Kidney (tissue), 14 donors: Measurements from ENCODE around the gene ABCA4. TPM values are rescaled to one million over a fixed set of nuclear protein-coding genes. Genes with fewer than 3 reads are reported as not detected.

ENCODE experiments used
- DNase-seq, 5 donors: peaks; one replicate each; pipeline ENCODE4 v3.0.0-alpha.2; 2013 to 2020
- FAIRE-seq: peaks from 2 replicates; lab custom pipeline; 2012; peaks lifted over from hg19 to GRCh38; lab: Jason Lieb, UNC
- H3K27ac ChIP-seq, 2 donors: one replicate each; pipeline ENCODE4 v1.7.0; 2013; ENCODE audit warnings: low read depth in 2 of 2, low read length in 2 of 2, inconsistent platforms in 1 of 2
- H3K27me3 ChIP-seq: one replicate; pipeline ENCODE4 v1.7.1; 2013; ENCODE audit warnings: low read length, inconsistent platforms; ENCODE audit not compliant: control insufficient read depth, insufficient read depth
- H3K36me3 ChIP-seq, 3 donors: one replicate each; pipeline versions ENCODE4 v1.7.0 to v1.7.1; 2013; ENCODE audit warnings: low read length in 3 of 3, control low read depth in 1 of 3, inconsistent platforms in 1 of 3; ENCODE audit not compliant: insufficient read depth in 3 of 3, control insufficient read depth in 2 of 3
- H3K4me1 ChIP-seq, 3 donors: one replicate each; pipeline versions ENCODE4 v1.7.0 to v1.7.1; 2013; ENCODE audit warnings: low read length in 3 of 3, inconsistent platforms in 1 of 3, low read depth in 1 of 3; ENCODE audit not compliant: control insufficient read depth in 2 of 3, insufficient read depth in 2 of 3
- H3K4me3 ChIP-seq, 3 donors: one replicate each; pipeline versions ENCODE4 v1.7.0 to v1.8.1; 2013; ENCODE audit warnings: low read length in 3 of 3, control low read depth in 1 of 3, inconsistent platforms in 1 of 3
- H3K9ac ChIP-seq, 3 donors: one replicate each; pipeline versions ENCODE4 v1.7.0 to v1.7.1; 2013; ENCODE audit warnings: low read length in 3 of 3, control low read depth in 1 of 3, inconsistent platforms in 1 of 3
- H3K9me3 ChIP-seq, 3 donors: one replicate each; pipeline versions ENCODE4 v1.7.0 to v1.7.1; 2013; ENCODE audit warnings: low read length in 3 of 3, control low read depth in 1 of 3, inconsistent platforms in 1 of 3; ENCODE audit not compliant: control insufficient read depth in 2 of 3, insufficient read depth in 1 of 3
- intact Hi-C: fragments of 100-400 bp; cut with DNase I; formaldehyde crosslinking; loops from one replicate; pipeline ENCODE4 v1.11.1; 2022
- polyA plus RNA-seq: library from polyadenylated mRNA; stranded (reverse); fragments of 350-450 nt; fragmentation: Illumina TruSeq; extraction: RNeasy Lipid Tissue Mini Kit (QIAGEN cat#74804); gene quantifications from one replicate; pipeline ENCODE4 v1.2.3, GENCODE V29; 2014; ENCODE audit warnings: low read depth, low replicate concordance; ENCODE audit not compliant: insufficient read depth
- total RNA-seq: library from RNA; stranded (reverse); fragmentation: NEBNext Ultra II Directional; extraction: Animal tissue kit (Norgen Biotek cat#: 25700); gene quantifications from one replicate; pipeline ENCODE4 v1.2.1, GENCODE V29; 2021
- TF ChIP-seq, protein P1 (sequence below): IDR thresholded peaks from 3 replicates; pipeline ENCODE4 v1.5.1; 2012; ENCODE audit warnings: mild to moderate bottlenecking, moderate library complexity, borderline replicate concordance; ENCODE audit not compliant: insufficient read depth; ENCODE audit errors: extremely low read depth
- donor health status: control.
- donor health status: control.
- donor health status: control.
- donor health status: control.
- donor health status: control.
- donor health status: DM: yes; HTN: yes; CAD: no.
- donor health status: Normal renal cell carcinoma (clear cell type).

The ABCA4 gene
- total and polyA plus RNA-seq, 2 donors from 2014 or later, result 1.5 to 2.1 TPM

DNA sequence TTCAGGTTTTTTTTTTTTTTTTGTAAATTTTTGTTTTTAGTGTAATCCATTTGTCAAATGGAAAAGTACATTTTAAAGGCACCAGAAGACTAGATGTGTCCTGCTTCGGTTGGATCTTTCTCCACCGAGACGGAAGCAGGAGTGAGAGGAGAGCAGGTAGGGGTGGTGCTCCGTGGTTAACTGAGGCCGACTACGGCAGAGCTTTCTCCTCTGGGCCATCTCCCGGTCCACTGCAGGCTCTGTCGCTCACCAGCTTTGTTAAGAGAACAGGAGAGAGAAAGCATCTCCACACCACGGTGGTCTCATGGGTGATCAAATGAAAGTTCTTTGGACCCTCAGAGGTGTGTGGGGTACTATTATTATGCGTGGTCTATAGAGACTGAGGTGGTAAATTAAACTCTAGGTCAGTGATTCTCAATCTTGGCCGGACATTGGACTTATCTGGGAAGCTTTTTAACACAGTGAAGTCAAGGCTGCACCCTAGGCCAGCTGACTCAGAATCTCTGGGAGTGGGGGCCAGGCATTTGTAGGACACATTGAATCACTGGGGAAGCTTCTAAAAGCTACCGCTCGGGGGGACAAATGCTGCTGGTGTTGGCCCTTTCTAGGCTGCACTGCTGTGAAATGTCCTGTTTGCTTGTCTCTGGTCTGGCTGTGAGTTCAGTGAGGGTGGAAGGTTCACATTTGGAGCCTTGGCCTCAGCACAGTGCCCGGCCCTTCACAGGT, 25.0 kb downstream of the ABCA4 start:
- H3K9me3 ChIP-seq, result no peaks in the 10 kb centered on the region
- TF ChIP-seq, protein P1, sequence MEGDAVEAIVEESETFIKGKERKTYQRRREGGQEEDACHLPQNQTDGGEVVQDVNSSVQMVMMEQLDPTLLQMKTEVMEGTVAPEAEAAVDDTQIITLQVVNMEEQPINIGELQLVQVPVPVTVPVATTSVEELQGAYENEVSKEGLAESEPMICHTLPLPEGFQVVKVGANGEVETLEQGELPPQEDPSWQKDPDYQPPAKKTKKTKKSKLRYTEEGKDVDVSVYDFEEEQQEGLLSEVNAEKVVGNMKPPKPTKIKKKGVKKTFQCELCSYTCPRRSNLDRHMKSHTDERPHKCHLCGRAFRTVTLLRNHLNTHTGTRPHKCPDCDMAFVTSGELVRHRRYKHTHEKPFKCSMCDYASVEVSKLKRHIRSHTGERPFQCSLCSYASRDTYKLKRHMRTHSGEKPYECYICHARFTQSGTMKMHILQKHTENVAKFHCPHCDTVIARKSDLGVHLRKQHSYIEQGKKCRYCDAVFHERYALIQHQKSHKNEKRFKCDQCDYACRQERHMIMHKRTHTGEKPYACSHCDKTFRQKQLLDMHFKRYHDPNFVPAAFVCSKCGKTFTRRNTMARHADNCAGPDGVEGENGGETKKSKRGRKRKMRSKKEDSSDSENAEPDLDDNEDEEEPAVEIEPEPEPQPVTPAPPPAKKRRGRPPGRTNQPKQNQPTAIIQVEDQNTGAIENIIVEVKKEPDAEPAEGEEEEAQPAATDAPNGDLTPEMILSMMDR, result no peak
- no peak overlapping the region for H3K4me3 ChIP-seq
- H3K36me3 ChIP-seq, result no peaks in the 10 kb centered on the region
- DNase-seq (no peak), FAIRE-seq (no peak)
- H3K27me3 ChIP-seq, result no peaks in the 10 kb centered on the region
- peak overlapping the region in 1 of 3 donors; percentile 37 for H3K9ac ChIP-seq
- H3K27ac ChIP-seq, result no peak overlapping the region
- intact Hi-C loops, result no loop called here
- peaks cover 18 to 34% (median 24%) of the 10 kb centered on the region in 3 donors for H3K4me1 ChIP-seq

DNA sequence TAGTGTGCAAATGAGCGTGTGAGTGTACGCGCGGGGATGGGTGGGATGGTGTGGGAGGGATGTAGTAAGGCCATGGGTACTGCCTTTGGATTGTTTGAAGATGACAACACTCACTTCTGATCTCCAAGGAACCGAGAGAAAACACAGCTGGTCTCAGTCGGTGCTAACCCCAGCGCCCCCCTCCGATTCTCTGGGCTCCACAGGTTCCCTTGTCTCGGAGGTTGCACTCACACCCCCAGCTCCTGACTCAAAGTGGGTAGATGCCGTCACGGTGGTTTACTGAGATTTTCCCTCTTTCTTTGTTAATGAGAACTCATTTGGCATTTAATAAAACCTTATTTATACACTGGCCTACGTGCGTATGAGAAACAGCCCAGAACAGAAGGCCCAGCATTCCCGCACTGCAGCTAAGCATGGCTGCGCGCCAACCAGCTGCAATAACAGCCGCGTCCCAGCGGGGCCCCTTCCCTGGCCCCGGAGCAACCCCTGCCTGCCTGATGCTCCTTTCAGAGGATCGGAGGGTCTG, 25.8 kb downstream of the ABCA4 start:
- DNase-seq (peak; percentile 81 to 94 (median 86)), FAIRE-seq (no peak)
- Histone ChIP-seq H3K4me3 (no peak overlapping the region), H3K36me3 (no peaks in the 10 kb centered on the region), H3K27me3 (no peaks in the 10 kb centered on the region), H3K4me1 (peaks cover 20 to 34% (median 22%) of the 10 kb centered on the region in 3 donors), H3K9ac (peak overlapping the region in 1 of 3 donors; percentile 37), H3K9me3 (no peaks in the 10 kb centered on the region), H3K27ac (peak overlapping the region; percentile 77 to 87)
- intact Hi-C loops, result no loop called here
- TF ChIP-seq, protein P1, result no peak

DNA sequence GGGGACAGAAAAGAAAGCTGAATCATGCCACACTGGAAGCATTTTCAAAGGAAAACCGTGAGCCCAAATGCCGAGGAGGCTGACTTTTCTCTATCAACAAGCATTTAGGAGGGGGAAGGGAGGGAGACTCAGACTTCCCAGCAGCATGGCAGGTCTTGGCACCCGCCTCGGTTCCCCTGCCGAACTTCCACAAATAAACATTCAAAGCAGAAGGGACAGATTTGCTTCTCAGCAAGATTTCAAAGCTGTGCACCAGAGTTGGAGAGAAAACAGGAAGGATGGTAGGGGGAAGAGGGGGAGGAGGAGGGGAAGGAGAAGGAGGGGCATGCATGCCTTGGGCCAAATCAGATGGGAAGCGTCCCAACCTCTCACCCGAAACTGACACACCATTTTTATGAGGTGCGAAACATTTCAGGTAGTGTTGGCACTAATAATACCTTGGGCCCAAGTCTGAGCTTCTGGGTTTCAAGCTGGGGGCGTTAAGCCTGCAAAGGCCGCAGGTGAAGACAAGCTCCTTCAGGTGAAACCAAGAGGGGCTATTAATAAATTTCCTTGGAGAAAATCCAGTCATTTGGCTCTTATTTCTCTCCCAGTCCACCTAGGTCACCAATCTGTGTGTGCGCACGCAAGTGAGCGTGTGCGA, 26.4 kb downstream of the ABCA4 start:
- DNase-seq, result peak; percentile 50 to 86 (median 69)
- H3K27me3 ChIP-seq, result no peaks in the 10 kb centered on the region
- no peak for FAIRE-seq
- intact Hi-C loops, result no loop called here
- peak overlapping the region in 1 of 3 donors; percentile 37 for H3K9ac ChIP-seq
- no peak overlapping the region for H3K4me3 ChIP-seq
- peaks cover 18 to 34% (median 22%) of the 10 kb centered on the region in 3 donors for H3K4me1 ChIP-seq
- no peaks in the 10 kb centered on the region for H3K36me3 ChIP-seq
- no peaks in the 10 kb centered on the region for H3K9me3 ChIP-seq
- TF ChIP-seq, protein P1, result no peak
- H3K27ac ChIP-seq, result peak overlapping the region; percentile 77 to 87
